HG02943 (cell line): Measurements from ENCODE around the gene KRTAP13-2.

ENCODE experiments used
- ATAC-seq: cut with Tn5 transposase; IDR thresholded peaks from one replicate; pipeline ENCODE4 v1.9.1; 2021; ENCODE audit warnings: mild to moderate bottlenecking, low read depth, moderate library complexity; ENCODE audit not compliant: unreplicated experiment

Gene KRTAP13-2

DNA sequence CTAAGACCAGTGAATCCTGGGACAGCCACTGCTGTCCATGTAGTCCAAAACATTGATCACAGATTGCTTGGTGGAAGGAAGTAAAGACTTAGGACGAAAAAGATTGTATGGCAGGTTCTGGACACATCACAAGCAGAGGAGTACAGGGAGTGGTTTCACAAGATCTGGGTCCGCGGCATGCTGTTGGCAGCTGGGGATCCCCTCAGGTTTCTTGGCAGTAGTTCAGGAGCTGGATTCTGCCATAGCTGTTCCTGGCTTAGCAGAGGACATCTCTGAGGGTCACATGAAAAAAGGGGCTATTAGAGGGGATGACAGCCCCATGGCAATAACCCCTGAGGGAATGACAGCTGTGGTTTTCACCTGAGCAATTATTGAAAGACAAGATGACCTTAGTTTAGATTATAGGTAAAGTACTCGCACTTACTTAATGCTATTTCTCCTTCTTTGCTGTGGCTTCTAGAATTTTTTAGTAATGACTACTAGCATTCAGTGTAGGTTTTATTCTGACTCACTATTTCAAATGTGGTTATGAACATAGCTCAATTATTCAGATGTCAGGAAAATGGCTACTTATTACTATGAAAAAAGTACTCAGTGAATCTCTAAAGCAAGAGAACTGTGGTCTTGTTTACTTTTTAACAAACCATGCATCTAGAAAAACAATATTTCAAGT, 42.7 kb downstream of the KRTAP13-2 start:
- no peak for ATAC-seq

DNA sequence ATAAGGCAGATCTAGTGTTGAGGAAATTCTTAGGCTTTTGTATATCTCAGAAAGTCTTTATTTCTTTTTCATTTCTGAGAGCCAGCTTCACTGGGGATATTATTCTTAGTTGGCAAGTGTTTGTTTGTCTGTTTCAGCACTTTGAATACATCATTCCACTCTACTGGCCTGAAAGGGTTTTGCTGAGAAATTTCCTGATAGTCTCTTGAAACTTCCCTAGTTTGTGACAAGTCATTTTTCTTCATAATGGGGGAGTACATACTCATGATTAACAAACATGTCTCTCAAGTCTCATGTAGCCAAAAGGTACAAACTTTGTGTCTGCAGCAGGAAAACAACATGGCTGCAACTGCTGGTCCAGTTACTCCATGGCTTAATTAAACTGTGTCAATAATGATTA, 45.7 kb downstream of the KRTAP13-2 start:
- ATAC-seq, result no peak
